ENCODE measurements around the gene FADS6. TPM values are rescaled to one million over a fixed set of nuclear protein-coding genes. Genes with fewer than 3 reads are reported as not detected.

Gene FADS6
- polyA plus RNA-seq, 1 donor (not counting 4 experiments of a cell fraction or from before 2014, with no cell fraction given): 0.07 TPM

DNA sequence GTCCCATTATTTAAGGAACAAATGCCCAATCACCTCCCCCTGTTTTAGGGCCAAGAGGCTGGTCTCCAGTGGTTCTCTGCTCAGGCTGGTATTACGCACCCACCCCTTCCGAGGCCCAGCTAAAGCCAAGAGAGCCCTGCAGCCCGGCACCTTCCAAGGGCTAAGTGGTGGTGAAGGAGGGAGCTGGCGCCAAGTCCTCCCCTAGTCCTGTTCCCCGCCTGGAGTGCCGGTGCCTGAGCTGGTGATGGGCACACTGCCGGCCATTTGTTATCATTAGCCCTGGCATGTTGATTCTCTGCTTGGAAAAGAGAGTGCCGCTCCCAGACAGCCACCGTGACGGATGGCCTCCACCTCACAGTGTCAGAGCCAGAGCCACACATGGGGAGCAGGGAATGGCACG lies 65.6 kb downstream of the FADS6 start:
- DNase-seq (ENCODE audit: low read depth, low spot score) (no peak), FAIRE-seq (no peak)
- Histone ChIP-seq H3K79me2 (ENCODE audit: control insufficient read depth, insufficient read depth, low read length) (no peaks in the 10 kb centered on the region), H2AFZ (ENCODE audit: control insufficient read depth, low read length) (no peak overlapping the region), H3K4me2 (ENCODE audit: control insufficient read depth, extremely low read depth, insufficient read depth, low read depth, low read length) (no peak overlapping the region), H3K9me1 (ENCODE audit: control insufficient read depth, extremely low read depth, insufficient read depth, low read length) (no peaks in the 10 kb centered on the region), H3K4me1 (ENCODE audit: control insufficient read depth, extremely low read depth, insufficient read depth, low read length) (no peaks in the 10 kb centered on the region), H3K27me3 (ENCODE audit: control insufficient read depth, extremely low read depth, insufficient read depth, low read length) (no peaks in the 10 kb centered on the region), H3K27ac (ENCODE audit: control insufficient read depth, insufficient read depth, low read length) (no peak overlapping the region), H3K9ac (ENCODE audit: control insufficient read depth, extremely low read depth, insufficient read depth, low read length) (no peak overlapping the region), H3K4me3 (ENCODE audit: control insufficient read depth in 2 of 3, extremely low read depth in 1 of 3, insufficient read depth in 2 of 3, low read depth in 1 of 3, low read length in 3 of 3) (no peak overlapping the region), H3K36me3 (ENCODE audit: control insufficient read depth in 2 of 2, extremely low read depth in 1 of 2, insufficient read depth in 2 of 2, low read length in 2 of 2) (peaks cover 6 to 9% of the 10 kb centered on the region in 2 experiments), H3K9me3 (ENCODE audit: control insufficient read depth, low read depth, low read length) (no peaks in the 10 kb centered on the region), H4K20me1 (ENCODE audit: control insufficient read depth, extremely low read depth, insufficient read depth, low read length) (no peaks in the 10 kb centered on the region)
- dilution Hi-C loops (cut with MboI; ENCODE audit: extremely low pct_ligation_motif_present, low sequenced_read_pairs): no loop called here
- TF ChIP-seq, protein P1, sequence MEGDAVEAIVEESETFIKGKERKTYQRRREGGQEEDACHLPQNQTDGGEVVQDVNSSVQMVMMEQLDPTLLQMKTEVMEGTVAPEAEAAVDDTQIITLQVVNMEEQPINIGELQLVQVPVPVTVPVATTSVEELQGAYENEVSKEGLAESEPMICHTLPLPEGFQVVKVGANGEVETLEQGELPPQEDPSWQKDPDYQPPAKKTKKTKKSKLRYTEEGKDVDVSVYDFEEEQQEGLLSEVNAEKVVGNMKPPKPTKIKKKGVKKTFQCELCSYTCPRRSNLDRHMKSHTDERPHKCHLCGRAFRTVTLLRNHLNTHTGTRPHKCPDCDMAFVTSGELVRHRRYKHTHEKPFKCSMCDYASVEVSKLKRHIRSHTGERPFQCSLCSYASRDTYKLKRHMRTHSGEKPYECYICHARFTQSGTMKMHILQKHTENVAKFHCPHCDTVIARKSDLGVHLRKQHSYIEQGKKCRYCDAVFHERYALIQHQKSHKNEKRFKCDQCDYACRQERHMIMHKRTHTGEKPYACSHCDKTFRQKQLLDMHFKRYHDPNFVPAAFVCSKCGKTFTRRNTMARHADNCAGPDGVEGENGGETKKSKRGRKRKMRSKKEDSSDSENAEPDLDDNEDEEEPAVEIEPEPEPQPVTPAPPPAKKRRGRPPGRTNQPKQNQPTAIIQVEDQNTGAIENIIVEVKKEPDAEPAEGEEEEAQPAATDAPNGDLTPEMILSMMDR (optimal IDR thresholded peaks at IDR 0.05 in 1 of 3, IDR thresholded peaks at IDR 0.05 in 1 of 3, conservative IDR thresholded peaks at IDR 0.05 in 1 of 3; ENCODE audit: extremely low read depth in 1 of 3, insufficient read depth in 2 of 3, low read length in 3 of 3): no peak
- TF ChIP-seq EZH2 (IDR thresholded peaks at IDR 0.05; ENCODE audit: low read length): no peak

Other genes with a start within 250 kb of the FADS6 start
- gene CD300LF, start 180.7 kb downstream of the FADS6 start, polyA plus RNA-seq: not detected in 3 replicates
- gene RAB37, start 156.4 kb downstream of the FADS6 start, polyA plus RNA-seq: 0.03 to 0.09 TPM (median 0.05 TPM) in 3 replicates
- gene NHERF1, start 145.0 kb downstream of the FADS6 start, polyA plus RNA-seq: 30.6 to 48.8 TPM (median 45.6 TPM) in 3 replicates
- gene NAT9, start 117.3 kb downstream of the FADS6 start, polyA plus RNA-seq: 34.6 to 49.8 TPM (median 36.9 TPM) in 3 replicates
- not detected in 3 replicates for gene GRIN2C, start 33.7 kb downstream of the FADS6 start, polyA plus RNA-seq
- gene FDXR, start 20.6 kb downstream of the FADS6 start, polyA plus RNA-seq: 9.3 to 18.8 TPM (median 12.0 TPM) in 3 replicates
- 0.03 to 1.3 TPM (median 0.34 TPM) in 3 replicates for gene USH1G, start 29.6 kb upstream of the FADS6 start, polyA plus RNA-seq
- gene OTOP2, start 30.6 kb upstream of the FADS6 start, polyA plus RNA-seq: 0.08 TPM in 1 of 3 replicates, not detected in the others
- 0.03 to 0.05 TPM in 2 of 3 replicates, not detected in the other for gene OTOP3, start 42.3 kb upstream of the FADS6 start, polyA plus RNA-seq
- 0.19 to 1.0 TPM (median 0.33 TPM) in 3 replicates for gene HID1, start 79.1 kb upstream of the FADS6 start, polyA plus RNA-seq
- gene CDR2L, start 94.0 kb upstream of the FADS6 start, polyA plus RNA-seq: 7.1 to 16.0 TPM (median 9.3 TPM) in 3 replicates
- gene MRPL58, start 119.0 kb upstream of the FADS6 start, polyA plus RNA-seq: 43.3 to 61.1 TPM (median 53.6 TPM) in 3 replicates
- 240 to 406 TPM (median 276 TPM) in 3 replicates for gene ATP5PD, start 153.3 kb upstream of the FADS6 start, polyA plus RNA-seq
- 20.7 to 22.8 TPM (median 21.2 TPM) in 3 replicates for gene KCTD2, start 153.6 kb upstream of the FADS6 start, polyA plus RNA-seq
- 3.5 to 5.4 TPM (median 4.0 TPM) in 3 replicates for gene SLC16A5, start 194.3 kb upstream of the FADS6 start, polyA plus RNA-seq
- 3.2 to 6.0 TPM (median 4.2 TPM) in 3 replicates for gene ARMC7, start 216.3 kb upstream of the FADS6 start, polyA plus RNA-seq
- gene NT5C, start 238.1 kb upstream of the FADS6 start, polyA plus RNA-seq: 29.9 to 38.1 TPM (median 38.0 TPM) in 3 replicates

Measured in keratinocyte (primary cell).